OCI-LY1 (cell line): Measurements from ENCODE around the gene TES.

Experiments
- H2AFZ ChIP-seq: fragments of 200-600 bp; sonication (generic), shearing (Covaris generic); 2 replicates; pipeline ENCODE4 v1.6.0; 2014; ENCODE audit warnings: antibody characterized with exemption, mild to moderate bottlenecking, low read length
- H3F3A ChIP-seq: fragments of 200-600 bp; sonication (generic), shearing (Covaris generic); 2 replicates; pipeline ENCODE4 v1.6.0; 2014; ENCODE audit warnings: mild to moderate bottlenecking, antibody characterized with exemption, low read length, moderate library complexity; ENCODE audit not compliant: insufficient read depth
- H3K27ac ChIP-seq: fragments of 200-600 bp; sonication (generic); 2 replicates; pipeline ENCODE4 v1.5.1; 2014; ENCODE audit warnings: low read length, mixed run types, mild to moderate bottlenecking, low read depth; ENCODE audit not compliant: poor library complexity, severe bottlenecking
- H3K27me3 ChIP-seq: fragments of 200-600 bp; sonication (generic); 2 replicates; pipeline ENCODE4 v1.6.0; 2014; ENCODE audit warnings: antibody characterized with exemption, mild to moderate bottlenecking, low read length, moderate library complexity; ENCODE audit not compliant: insufficient read depth
- H3K36me3 ChIP-seq: fragments of 200-600 bp; sonication (generic); 2 replicates; pipeline ENCODE4 v1.6.1; 2014; ENCODE audit warnings: mild to moderate bottlenecking, antibody characterized with exemption, low read length, moderate library complexity, mixed read lengths; ENCODE audit not compliant: insufficient read depth
- H3K4me1 ChIP-seq: fragments of 200-600 bp; sonication (generic); 2 replicates; pipeline ENCODE4 v1.5.1; 2014; ENCODE audit warnings: mild to moderate bottlenecking, low read length, moderate library complexity; ENCODE audit not compliant: insufficient read depth, severe bottlenecking
- H3K4me2 ChIP-seq: fragments of 200-600 bp; sonication (generic), shearing (Covaris generic); 2 replicates; pipeline ENCODE4 v1.6.1; 2014; ENCODE audit warnings: low read length
- H3K4me3 ChIP-seq: fragments of 200-600 bp; sonication (generic); 2 replicates; pipeline ENCODE4 v1.5.1; 2014; ENCODE audit warnings: low read length, low read depth, mild to moderate bottlenecking, mixed read lengths; ENCODE audit not compliant: poor library complexity, severe bottlenecking
- H3K79me2 ChIP-seq: fragments of 200-600 bp; shearing (Covaris generic); 2 replicates; pipeline ENCODE4 v1.6.1; 2016; ENCODE audit warnings: mixed run types, low read length, mixed read lengths; ENCODE audit not compliant: insufficient read depth
- H3K9ac ChIP-seq: fragments of 200-600 bp; sonication (generic), shearing (Covaris generic); 2 replicates; pipeline ENCODE4 v1.6.1; 2014; ENCODE audit warnings: mild to moderate bottlenecking, low read length, mixed read lengths
- H3K9me2 ChIP-seq: fragments of 200-600 bp; sonication (generic), shearing (Covaris generic); 2 replicates; pipeline ENCODE4 v1.6.1; 2014; ENCODE audit warnings: low read depth, mild to moderate bottlenecking, low read length, mixed read lengths
- H3K9me3 ChIP-seq: fragments of 200-600 bp; shearing (Covaris generic); 2 replicates; pipeline ENCODE4 v1.6.1; 2014; ENCODE audit warnings: low read length, mixed read lengths
- H4K20me1 ChIP-seq: fragments of 200-600 bp; sonication (generic), shearing (Covaris generic); 2 replicates; pipeline ENCODE4 v1.6.0; 2016; ENCODE audit warnings: mild to moderate bottlenecking, low read length; ENCODE audit not compliant: insufficient read depth
- CTCF ChIP-seq: fragments of 200-600 bp; sonication (generic), shearing (Covaris generic); IDR thresholded peaks from 2 replicates; pipeline ENCODE4 v1.5.1; 2017; ENCODE audit warnings: mild to moderate bottlenecking, antibody characterized with exemption, low read length, moderate library complexity, mixed read lengths
- EZH2 ChIP-seq: fragments of 200-600 bp; sonication (generic), shearing (Covaris generic); IDR thresholded peaks from 2 replicates; pipeline ENCODE4 v1.8.0; 2017; ENCODE audit warnings: borderline replicate concordance, mixed run types, mild to moderate bottlenecking, antibody characterized with exemption, low read length, moderate library complexity, mixed read lengths

The TES gene

GRCh38 chr7:116162992-116163391 is 47.3 kb upstream of the TES start:
- H3K9ac ChIP-seq: no peak overlapping the region
- no peaks in the 10 kb centered on the region; the same call in 1 of the 2 replicates for H3K27me3 ChIP-seq
- no peaks in the 10 kb centered on the region for H3K9me2 ChIP-seq
- H3K27ac ChIP-seq: no peak overlapping the region
- H3K4me1 ChIP-seq: peaks cover 3% of the 10 kb centered on the region
- no peak overlapping the region for H2AFZ ChIP-seq
- H3K36me3 ChIP-seq: no peaks in the 10 kb centered on the region
- H3K9me3 ChIP-seq: no peaks in the 10 kb centered on the region
- H3K4me2 ChIP-seq: no peak overlapping the region
- H3K79me2 ChIP-seq: no peaks in the 10 kb centered on the region
- H3K4me3 ChIP-seq: no peak overlapping the region
- H3F3A ChIP-seq: no peaks in the 10 kb centered on the region
- TF ChIP-seq CTCF: no peak; the same call in 1 of the 2 replicates
- no peak for TF ChIP-seq EZH2
- no peaks in the 10 kb centered on the region for H4K20me1 ChIP-seq

- H3K4me3 ChIP-seq: no peak overlapping the region
- H3K4me2 ChIP-seq: no peak overlapping the region
- H2AFZ ChIP-seq: no peak overlapping the region
- no peak overlapping the region for H3K9ac ChIP-seq
- H3K79me2 ChIP-seq: no peaks in the 10 kb centered on the region
- H3F3A ChIP-seq: no peaks in the 10 kb centered on the region
- H4K20me1 ChIP-seq: no peaks in the 10 kb centered on the region
- H3K36me3 ChIP-seq: no peaks in the 10 kb centered on the region
- TF ChIP-seq EZH2 (no peak), CTCF (no peak)
- H3K9me2 ChIP-seq: no peaks in the 10 kb centered on the region
- no peaks in the 10 kb centered on the region; the same call in 1 of the 2 replicates for H3K27me3 ChIP-seq
- no peak overlapping the region for H3K27ac ChIP-seq
- no peaks in the 10 kb centered on the region for H3K9me3 ChIP-seq
- peaks cover 3% of the 10 kb centered on the region for H3K4me1 ChIP-seq
Measured at GRCh38 chr7:116164552-116165306, 45.6 kb upstream of the TES start.

GRCh38 chr7:116165717-116166116 is 44.6 kb upstream of the TES start:
- Histone ChIP-seq H3K36me3 (no peaks in the 10 kb centered on the region), H3K27me3 (no peaks in the 10 kb centered on the region; the same call in 1 of the 2 replicates), H3K79me2 (no peaks in the 10 kb centered on the region), H3K9me2 (no peaks in the 10 kb centered on the region), H3K9me3 (no peaks in the 10 kb centered on the region), H3K9ac (no peak overlapping the region), H2AFZ (no peak overlapping the region), H3K4me1 (peaks cover 3% of the 10 kb centered on the region), H3K4me2 (no peak overlapping the region), H3F3A (no peaks in the 10 kb centered on the region), H4K20me1 (no peaks in the 10 kb centered on the region), H3K4me3 (no peak overlapping the region), H3K27ac (no peak overlapping the region)
- no peak for TF ChIP-seq EZH2
- TF ChIP-seq CTCF: no peak
